Spleen (tissue), 7 donors: ENCODE measurements around the gene CCDC83.

Experiments
- CTCF ChIP-seq, 11 experiments: fragments of 200-600 bp in 7 of 11; fragments of 450-650 bp in 4 of 11; sonication (generic) in 4 of 11; IDR thresholded peaks in 8 of 11; conservative IDR thresholded peaks in 3 of 11; 1 replicate in 7 of 11; 2 replicates in 4 of 11; pipeline versions ENCODE4 v1.4.0 to v1.8.0; 2016 to 2021; ENCODE audit warnings: antibody characterized with exemption in 11 of 11, inconsistent platforms in 4 of 11, mild to moderate bottlenecking in 1 of 11
- POLR2A ChIP-seq, 3 donors: fragments of 450-650 bp; IDR thresholded peaks; one replicate each; pipeline ENCODE4 v1.5.1; 2017; ENCODE audit warnings: antibody characterized with exemption in 3 of 3, mild to moderate bottlenecking in 1 of 3
- POLR2AphosphoS5 ChIP-seq, 3 donors: sonication (generic); formaldehyde crosslinking; IDR thresholded peaks; one replicate each; pipeline ENCODE4 v1.5.1; 2017; ENCODE audit warnings: antibody characterized with exemption in 3 of 3
- donor health status: DM: no; HTN: no; CAD: no; lungs with moderate emphysema.
- donor health status: DM: no; HTN: no; CAD: no.
- donor health status: DM: no; HTN: no; CAD: no.

GRCh38 chr11:85948884-85949283 is 93.7 kb downstream of the CCDC83 start:
- TF ChIP-seq CTCF (IDR thresholded peaks at IDR 0.05 in 8 of 11, conservative IDR thresholded peaks at IDR 0.05 in 3 of 11) (no peak), POLR2A (IDR thresholded peaks at IDR 0.05) (no peak), POLR2AphosphoS5 (IDR thresholded peaks at IDR 0.05) (peak in 1 of 3 donors; percentile 44)
